IMR-90 (cell line): ENCODE results near the gene WNT6. TPM values are rescaled to one million over a fixed set of nuclear protein-coding genes. Genes with fewer than 3 reads are reported as not detected.

Source experiments
- ATAC-seq: fragments of 200-7000 bp; cut with Tn5 transposase; 2 replicates; pipeline ENCODE4 v1.9.1; 2020; ENCODE audit warnings: low read depth, mild to moderate bottlenecking, moderate library complexity
- BruUV-seq: library from RNA; stranded (reverse); fragments of 400-500 nt; replicated peaks from 2 replicates; lab custom pipeline; 2021; lab: Mats Ljungman, UMichigan
- CTCF ChIA-PET: fragments of 300-600 bp; formaldehyde crosslinking; extraction: SDS; loops from one replicate; lab custom pipeline; 2021; ENCODE audit warnings: antibody characterized with exemption; lab: Yijun Ruan, JAX
- POLR2A ChIA-PET: fragments of 300-600 bp; sonication (Branson Sonifier 250); formaldehyde crosslinking; loops from one replicate; lab custom pipeline; 2022; ENCODE audit warnings: antibody characterized with exemption; ENCODE audit not compliant: unreplicated experiment; lab: Charles Lee
- DNase-seq: peaks from one replicate; pipeline ENCODE4 v3.0.0; 2013
- H2AFZ ChIP-seq: replicated peaks from 2 replicates; pipeline ENCODE3; 2013; ENCODE audit warnings: low read length, mild to moderate bottlenecking; ENCODE audit not compliant: poor library complexity
- H2AK5ac ChIP-seq: 2 replicates; pipeline ENCODE4 v1.6.1; 2013; ENCODE audit warnings: low read depth, low read length, inconsistent platforms
- H2AK9ac ChIP-seq: replicated peaks from 2 replicates; pipeline ENCODE3; 2013; ENCODE audit warnings: mild to moderate bottlenecking, low read depth, low read length, moderate library complexity; ENCODE audit not compliant: poor library complexity
- H2BK120ac ChIP-seq: 2 replicates; pipeline ENCODE4 v1.6.1; 2013; ENCODE audit warnings: low read depth, low read length, inconsistent platforms
- H2BK15ac ChIP-seq: 3 replicates; pipeline ENCODE4 v1.6.1; 2013; ENCODE audit warnings: low read depth, low read length, inconsistent platforms
- H2BK20ac ChIP-seq: 2 replicates; pipeline ENCODE4 v1.6.1; 2013; ENCODE audit warnings: low read depth, mild to moderate bottlenecking, inconsistent platforms, low read length, moderate library complexity
- H2BK5ac ChIP-seq: 2 replicates; pipeline ENCODE4 v1.6.1; 2013; ENCODE audit warnings: mild to moderate bottlenecking, low read depth, low read length, inconsistent platforms; ENCODE audit not compliant: poor library complexity, severe bottlenecking
- H3K14ac ChIP-seq: replicated peaks from 2 replicates; pipeline ENCODE4 v1.6.1; 2013; ENCODE audit warnings: low read depth, low read length, inconsistent platforms
- H3K18ac ChIP-seq: 2 replicates; pipeline ENCODE4 v1.6.1; 2013; ENCODE audit warnings: low read depth, low read length, control low read depth
- H3K23ac ChIP-seq: 2 replicates; pipeline ENCODE4 v1.6.1; 2013; ENCODE audit warnings: low read depth, low read length, inconsistent platforms
- H3K27ac ChIP-seq: 2 replicates; pipeline ENCODE4 v1.5.1; 2013; ENCODE audit warnings: mild to moderate bottlenecking, control low read depth, low read length; ENCODE audit not compliant: insufficient read depth
- H3K27me3 ChIP-seq: 2 replicates; pipeline ENCODE4 v1.6.1; 2013; ENCODE audit warnings: low read length; ENCODE audit not compliant: control insufficient read depth, insufficient read depth
- H3K36me3 ChIP-seq: 2 replicates; pipeline ENCODE4 v1.6.1; 2013; ENCODE audit warnings: low read length, mixed read lengths; ENCODE audit not compliant: control insufficient read depth, insufficient read depth
- H3K4ac ChIP-seq: 2 replicates; pipeline ENCODE4 v1.6.1; 2013; ENCODE audit warnings: low read depth, low read length, inconsistent platforms
- H3K4me1 ChIP-seq: 2 replicates; pipeline ENCODE4 v1.6.1; 2013; ENCODE audit warnings: low read length, mixed read lengths; ENCODE audit not compliant: control insufficient read depth, insufficient read depth
- H3K4me2 ChIP-seq: 2 replicates; pipeline ENCODE4 v1.6.1; 2013; ENCODE audit warnings: low read depth, mild to moderate bottlenecking, control low read depth, low read length, moderate library complexity
- H3K4me3 ChIP-seq: 2 replicates; pipeline ENCODE4 v1.5.1; 2013; ENCODE audit warnings: low read depth, mild to moderate bottlenecking, control low read depth, low read length, moderate library complexity; ENCODE audit not compliant: insufficient read depth
- H3K56ac ChIP-seq: 2 replicates; pipeline ENCODE4 v1.6.1; 2013; ENCODE audit warnings: low read length, inconsistent platforms; ENCODE audit not compliant: insufficient read depth; ENCODE audit errors: extremely low read depth
- H3K79me1 ChIP-seq, 2 experiments: 2 replicates each; pipeline ENCODE4 v1.6.1; 2013; ENCODE audit warnings: low read length in 2 of 2, inconsistent platforms in 1 of 2, low read depth in 1 of 2
- H3K9ac ChIP-seq: 2 replicates; pipeline ENCODE4 v1.6.1; 2013; ENCODE audit warnings: low read depth, low read length, control low read depth
- H3K9me1 ChIP-seq: 2 replicates; pipeline ENCODE4 v1.6.1; 2013; ENCODE audit warnings: low read length, inconsistent platforms; ENCODE audit not compliant: insufficient read depth
- H3K9me3 ChIP-seq: 2 replicates; pipeline ENCODE4 v1.6.1; 2013; ENCODE audit warnings: low read length; ENCODE audit not compliant: control insufficient read depth, insufficient read depth
- H4K20me1 ChIP-seq: 2 replicates; pipeline ENCODE4 v1.6.1; 2013; ENCODE audit warnings: low read length, inconsistent platforms; ENCODE audit not compliant: insufficient read depth
- H4K5ac ChIP-seq: 2 replicates; pipeline ENCODE4 v1.6.1; 2013; ENCODE audit warnings: mild to moderate bottlenecking, low read depth, low read length, control low read depth
- H4K8ac ChIP-seq, 2 experiments: 2 replicates each; pipeline ENCODE4 v1.6.1; 2013; ENCODE audit warnings: low read depth in 2 of 2, low read length in 2 of 2, control low read depth in 1 of 2, inconsistent platforms in 1 of 2
- H4K91ac ChIP-seq: 2 replicates; pipeline ENCODE4 v1.6.1; 2013; ENCODE audit warnings: low read depth, low read length, inconsistent platforms; ENCODE audit not compliant: insufficient read depth
- MAFK ChIP-seq: IDR thresholded peaks from 2 replicates; pipeline ENCODE4 v1.6.1; 2012; ENCODE audit warnings: low read depth, low read length, improper control_type of control experiment
- whole genome bisulfite sequencing, 2 experiments: methylation state at CpG; one replicate each; pipeline versions ENCODE4 v1.1.5 to v1.1.7; 2013; ENCODE audit warnings: missing lambda C conversion rate in 2 of 2; ENCODE audit not compliant: insufficient read length in 1 of 2; ENCODE audit errors: extremely low coverage in 2 of 2; 5-methylcytosine and 5-hydroxymethylcytosine counted together
- dilution Hi-C: fragments of 300-500 bp; cut with HindIII; formaldehyde crosslinking; loops from one replicate; pipeline ENCODE4 v1.14.3; 2018; ENCODE audit warnings: low sequenced_read_pairs; ENCODE audit not compliant: unreplicated experiment
- in situ Hi-C: fragments of 300-500 bp; cut with MboI; formaldehyde crosslinking; loops from 3 replicates; pipeline ENCODE4 v1.14.3; 2019; ENCODE audit warnings: low sequenced_read_pairs, inconsistent platforms, mixed read lengths
- intact Hi-C: fragments of 100-400 bp; cut with micrococcal nuclease; formaldehyde crosslinking; loops from 2 replicates; pipeline ENCODE4 v1.10.0; 2022
- polyA plus RNA-seq, 3 experiments: library from polyadenylated mRNA; depleted of rRNA; stranded (reverse); fragments of >200 nt; gene quantifications; 2 replicates each; pipeline ENCODE4 v1.2.3, GENCODE V29; 2012; ENCODE audit warnings: low replicate concordance in 1 of 3
- total RNA-seq: library from RNA; depleted of rRNA; stranded (reverse); fragments of >200 nt; gene quantifications from 2 replicates; pipeline ENCODE4 v1.2.3, GENCODE V29; 2012

WNT6 gene
- total and polyA plus RNA-seq, 2 of the 4 experiments (the other 2 are of a cell fraction), result not detected

DNA sequence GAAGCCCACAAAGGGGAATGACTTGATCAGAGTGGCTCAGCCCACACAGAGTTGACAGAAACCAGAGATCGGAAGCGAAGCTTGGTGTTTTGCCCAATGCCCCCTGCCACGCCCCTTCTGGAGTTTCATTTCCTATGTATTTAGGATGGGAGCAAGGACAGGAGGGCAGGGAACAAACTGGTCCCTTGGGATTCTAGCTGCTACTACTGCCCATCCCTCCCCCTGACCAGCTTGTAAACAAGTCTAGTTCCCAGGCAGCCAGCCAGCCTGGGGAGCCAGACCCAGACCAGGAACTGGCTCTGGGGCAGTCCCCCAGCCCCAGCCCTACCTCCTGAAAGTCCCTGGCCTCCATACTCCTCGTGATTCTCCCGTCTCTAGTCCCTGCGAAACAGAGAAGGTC is 8.3 kb downstream of the WNT6 start:
- Histone ChIP-seq H2BK15ac (no peak overlapping the region), H2AFZ (no peak overlapping the region), H3K4me2 (no peak overlapping the region), H3K4me1 (no peaks in the 10 kb centered on the region), H2AK5ac (no peak overlapping the region), H3K4ac (no peak overlapping the region), H2AK9ac (no peak overlapping the region), H4K20me1 (no peaks in the 10 kb centered on the region), H3K27me3 (peaks cover 88% of the 10 kb centered on the region), H3K14ac (no peak overlapping the region), H3K18ac (no peak overlapping the region), H4K5ac (no peak overlapping the region), H2BK5ac (no peak overlapping the region), H3K9me1 (no peaks in the 10 kb centered on the region), H3K4me3 (no peak overlapping the region), H3K27ac (no peak overlapping the region), H3K9me3 (peaks cover 2% of the 10 kb centered on the region), H3K23ac (no peak overlapping the region), H3K56ac (no peak overlapping the region), H2BK20ac (no peak overlapping the region), H3K9ac (no peak overlapping the region), H3K79me1 (no peaks in the 10 kb centered on the region), H4K91ac (no peak overlapping the region), H2BK120ac (no peak overlapping the region), H4K8ac (no peak overlapping the region), H3K36me3 (no peaks in the 10 kb centered on the region)
- ChIA-PET CTCF (interaction anchor here (0.5 kb wide), 1 partner anchor 112 kb away, joined by 3 read pairs; no protein-coding TSS in a partner anchor), POLR2A (no interaction called here)
- no peak for ATAC-seq
- intact Hi-C loops (no loop called here), dilution Hi-C loops (no loop called here), in situ Hi-C loops (no loop called here)
- no peak for TF ChIP-seq MAFK
- no TSS peak for BruUV-seq
- 67% methylated on average over 1 of the region's 6 CpGs; no CpG with 5 or more reads in 1 of the 2 experiments for WGBS, 2 experiments
- DNase-seq, result no peak
